VCaP (cell line): ENCODE results near the gene SLC2A13.

Experiments used
- H3K27ac ChIP-seq: fragments of 450-650 bp; 2 replicates; pipeline ENCODE4 v1.5.1; 2017
- TF ChIP-seq, protein P1 (sequence below): fragments of 450-650 bp; conservative IDR thresholded peaks from 2 replicates; pipeline ENCODE4 v1.5.1; 2017; ENCODE audit warnings: mild to moderate bottlenecking, moderate library complexity

SLC2A13 gene

DNA sequence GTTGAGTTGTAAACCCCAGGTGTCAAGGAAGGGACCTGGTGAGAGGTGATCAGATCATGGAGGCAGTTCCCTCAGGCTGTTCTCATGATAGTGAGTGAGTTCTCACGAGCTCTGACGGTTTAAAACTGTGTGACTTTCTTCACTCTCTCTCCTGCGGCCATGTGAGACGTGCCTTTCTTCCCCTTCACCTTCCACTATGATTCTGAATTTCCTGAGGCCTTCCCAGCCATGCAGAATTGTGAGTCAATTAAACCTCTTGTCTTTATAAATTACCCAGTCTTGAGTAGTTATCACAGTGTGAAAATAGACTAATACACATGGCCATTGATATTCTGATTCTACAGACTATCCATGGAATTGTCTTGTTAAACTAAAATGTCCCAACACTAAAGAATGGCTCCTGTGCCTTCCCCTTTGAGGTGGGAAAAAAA lies 85.6 kb downstream of the SLC2A13 start:
- H3K27ac ChIP-seq: no peak overlapping the region

DNA sequence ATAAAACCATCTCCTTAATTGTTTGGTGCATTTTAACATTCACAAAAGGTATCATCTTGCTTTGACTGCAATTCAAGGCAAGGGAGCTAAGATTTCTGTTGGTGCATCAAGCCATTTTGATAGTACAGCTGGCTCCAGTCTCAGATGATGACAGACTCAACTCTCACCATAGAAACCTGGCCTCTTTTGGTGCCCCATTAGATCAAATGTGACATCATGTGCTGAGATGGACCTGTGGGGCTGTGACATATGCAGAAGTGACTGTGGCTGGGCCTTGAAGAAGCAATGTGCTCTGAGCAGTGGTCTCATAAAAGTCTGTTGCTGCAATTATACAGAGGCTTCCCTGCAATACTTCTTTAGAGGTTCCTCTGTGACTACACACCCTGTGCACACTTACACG lies 88.4 kb downstream of the SLC2A13 start:
- TF ChIP-seq, protein P1, sequence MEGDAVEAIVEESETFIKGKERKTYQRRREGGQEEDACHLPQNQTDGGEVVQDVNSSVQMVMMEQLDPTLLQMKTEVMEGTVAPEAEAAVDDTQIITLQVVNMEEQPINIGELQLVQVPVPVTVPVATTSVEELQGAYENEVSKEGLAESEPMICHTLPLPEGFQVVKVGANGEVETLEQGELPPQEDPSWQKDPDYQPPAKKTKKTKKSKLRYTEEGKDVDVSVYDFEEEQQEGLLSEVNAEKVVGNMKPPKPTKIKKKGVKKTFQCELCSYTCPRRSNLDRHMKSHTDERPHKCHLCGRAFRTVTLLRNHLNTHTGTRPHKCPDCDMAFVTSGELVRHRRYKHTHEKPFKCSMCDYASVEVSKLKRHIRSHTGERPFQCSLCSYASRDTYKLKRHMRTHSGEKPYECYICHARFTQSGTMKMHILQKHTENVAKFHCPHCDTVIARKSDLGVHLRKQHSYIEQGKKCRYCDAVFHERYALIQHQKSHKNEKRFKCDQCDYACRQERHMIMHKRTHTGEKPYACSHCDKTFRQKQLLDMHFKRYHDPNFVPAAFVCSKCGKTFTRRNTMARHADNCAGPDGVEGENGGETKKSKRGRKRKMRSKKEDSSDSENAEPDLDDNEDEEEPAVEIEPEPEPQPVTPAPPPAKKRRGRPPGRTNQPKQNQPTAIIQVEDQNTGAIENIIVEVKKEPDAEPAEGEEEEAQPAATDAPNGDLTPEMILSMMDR: no peak
- H3K27ac ChIP-seq: no peak overlapping the region

More for the DNA sequence above, 85.6 kb downstream of the SLC2A13 start:
- TF ChIP-seq, protein P1: no peak

GRCh38 chr12:40016980-40017379 lies 88.9 kb downstream of the SLC2A13 start:
- no peak overlapping the region for H3K27ac ChIP-seq
- TF ChIP-seq, protein P1: no peak

DNA sequence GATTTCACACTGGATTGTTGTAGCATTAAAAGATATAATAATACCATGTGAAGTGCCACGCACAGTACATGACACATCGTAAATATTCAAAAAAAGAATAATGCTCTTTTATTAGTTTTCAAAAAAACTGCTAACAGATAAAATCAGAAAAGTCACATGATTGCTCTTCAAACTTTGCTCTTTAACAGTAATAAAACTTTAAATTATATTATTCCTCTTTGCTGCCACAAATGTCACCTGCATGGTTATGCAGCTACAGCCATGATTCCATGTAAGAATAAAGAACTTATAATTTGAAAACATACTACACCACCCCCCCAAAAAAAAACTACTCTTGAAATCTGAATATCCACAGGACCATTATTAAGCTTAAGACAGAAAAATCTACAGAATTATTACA lies 90.0 kb downstream of the SLC2A13 start:
- no peak overlapping the region for H3K27ac ChIP-seq
- TF ChIP-seq, protein P1: no peak

- TF ChIP-seq, protein P1: no peak
- H3K27ac ChIP-seq: no peak overlapping the region
These were observed 90.5 kb downstream of the SLC2A13 start for GRCh38 chr12:40015345-40015744.

DNA sequence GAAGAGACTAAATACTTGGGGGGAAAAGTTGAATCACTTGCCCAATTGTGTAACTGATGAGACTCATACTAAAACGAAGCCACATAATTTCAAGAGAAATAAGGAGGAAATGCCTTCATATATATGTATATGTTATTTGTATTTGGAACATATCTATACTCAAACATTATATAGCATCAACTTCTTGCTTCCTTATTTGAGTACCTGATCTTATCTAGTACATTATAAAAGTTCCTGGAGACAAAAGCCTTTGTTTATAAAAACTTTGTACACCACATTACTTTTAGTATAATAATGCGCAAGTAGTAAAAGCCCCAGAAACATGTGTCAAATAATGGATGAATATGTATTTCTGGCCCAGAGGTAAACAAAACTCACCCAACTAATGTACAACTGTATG lies 92.0 kb downstream of the SLC2A13 start:
- TF ChIP-seq, protein P1: no peak
- no peak overlapping the region for H3K27ac ChIP-seq

- no peak overlapping the region for H3K27ac ChIP-seq
- TF ChIP-seq, protein P1: no peak
These were observed 92.6 kb downstream of the SLC2A13 start for GRCh38 chr12:40013292-40013691.
